HepG2 (cell line): ENCODE data around the gene CACNA1C. TPM values are rescaled to one million over a fixed set of nuclear protein-coding genes. Genes with fewer than 3 reads are reported as not detected.

ENCODE experiments used
- ATAC-seq: fragments of 200-7000 bp; cut with Tn5 transposase; 3 replicates; pipeline ENCODE4 v1.9.1; 2020; ENCODE audit warnings: mild to moderate bottlenecking, moderate library complexity
- BruUV-seq: library from RNA; stranded (reverse); fragments of 400-500 nt; replicated peaks from 2 replicates; lab custom pipeline; 2021; lab: Mats Ljungman, UMichigan
- CTCF ChIA-PET: fragments of 300-600 bp; formaldehyde crosslinking; extraction: SDS; loops from one replicate; lab custom pipeline; 2021; ENCODE audit warnings: low total read pairs, inconsistent platforms, low intra/inter-chr PET ratio; lab: Yijun Ruan, JAX
- POLR2A ChIA-PET: fragments of 350-600 bp; sonication (Branson Sonifier 250); formaldehyde crosslinking; loops from one replicate; lab custom pipeline; 2020; ENCODE audit warnings: antibody characterized with exemption, inconsistent platforms; lab: Yijun Ruan, JAX
- DNase-seq: peaks from one replicate; pipeline ENCODE4 v3.0.0-alpha.2; 2015; ENCODE audit warnings: low spot score
- FAIRE-seq: peaks from 3 replicates; lab custom pipeline; 2011; peaks lifted over from hg19 to GRCh38; lab: Jason Lieb, UNC
- H2AFZ ChIP-seq: one replicate; pipeline ENCODE4 v1.6.1; 2011; ENCODE audit warnings: low read length, inconsistent platforms
- H3K27ac ChIP-seq: fragments of 300-600 bp; 3 replicates; pipeline ENCODE4 v1.8.0; 2011; ENCODE audit warnings: mixed run types, mild to moderate bottlenecking, mixed read lengths, low read length, inconsistent platforms; ENCODE audit not compliant: insufficient read depth; ENCODE audit errors: extremely low read length
- H3K27me3 ChIP-seq, 2 experiments: fragments of 200-600 bp in 1 of 2; 2 replicates in 1 of 2; 3 replicates in 1 of 2; pipeline versions ENCODE4 v1.6.0 to v1.8.0; 2011; ENCODE audit warnings: low read length in 2 of 2, mild to moderate bottlenecking in 2 of 2, moderate library complexity in 2 of 2, inconsistent platforms in 1 of 2; ENCODE audit not compliant: insufficient read depth in 2 of 2, control insufficient read depth in 1 of 2
- H3K36me3 ChIP-seq, 2 experiments: fragments of 200-600 bp in 1 of 2; replicated peaks in 1 of 2; 2 replicates in 1 of 2; 3 replicates in 1 of 2; pipeline versions ENCODE4 v1.5.1 to v1.8.0; 2011; ENCODE audit warnings: low read length in 2 of 2, inconsistent platforms in 1 of 2; ENCODE audit not compliant: insufficient read depth in 2 of 2, control insufficient read depth in 1 of 2
- H3K4me1 ChIP-seq: 2 replicates; pipeline ENCODE4 v1.5.1; 2012; ENCODE audit warnings: low read length, inconsistent platforms; ENCODE audit not compliant: insufficient read depth
- H3K4me2 ChIP-seq: 2 replicates; pipeline ENCODE4 v1.6.0; 2011; ENCODE audit warnings: low read depth, low read length, inconsistent platforms
- H3K4me3 ChIP-seq, 3 experiments: fragments of 200-600 bp in 1 of 3; sonication (generic), shearing (Covaris generic) in 1 of 3; replicated peaks in 1 of 3; 2 replicates each; pipeline ENCODE4 v1.5.1; 2011 to 2016; ENCODE audit warnings: low read length in 3 of 3, inconsistent platforms in 2 of 3, low read depth in 2 of 3, mild to moderate bottlenecking in 2 of 3, control low read depth in 1 of 3, mixed read lengths in 1 of 3; ENCODE audit not compliant: insufficient read depth in 1 of 3
- H3K79me2 ChIP-seq: one replicate; pipeline ENCODE4 v1.6.1; 2011; ENCODE audit warnings: low read length, inconsistent platforms; ENCODE audit not compliant: insufficient read depth
- H3K9ac ChIP-seq: 2 replicates; pipeline ENCODE4 v1.6.0; 2011; ENCODE audit warnings: mild to moderate bottlenecking, low read depth, low read length, inconsistent platforms; ENCODE audit not compliant: insufficient read depth
- H3K9me3 ChIP-seq: 2 replicates; pipeline ENCODE4 v1.5.1; 2012; ENCODE audit warnings: mild to moderate bottlenecking, low read length
- H4K20me1 ChIP-seq: 2 replicates; pipeline ENCODE4 v1.6.0; 2011; ENCODE audit warnings: inconsistent platforms, mild to moderate bottlenecking, low read length, moderate library complexity; ENCODE audit not compliant: insufficient read depth
- ADNP ChIP-seq: sonication (generic); formaldehyde crosslinking; IDR thresholded peaks from 2 replicates; pipeline ENCODE4 v1.4.0; 2020; ENCODE audit warnings: missing genetic modification reagents
- CEBPG ChIP-seq: IDR thresholded peaks from 2 replicates; pipeline ENCODE4 v1.6.1; 2016
- DRAP1 ChIP-seq: IDR thresholded peaks from 2 replicates; pipeline ENCODE4 v1.6.1; 2016; ENCODE audit warnings: missing genetic modification reagents, missing compliant biosample characterization
- EP300 ChIP-seq, 3 experiments: sonication (generic) in 1 of 3; formaldehyde crosslinking in 1 of 3; IDR thresholded peaks; 2 replicates each; pipeline versions ENCODE4 v1.5.1 to v1.6.1; 2011 to 2020; ENCODE audit warnings: low read depth in 2 of 3, low read length in 2 of 3, borderline replicate concordance in 1 of 3, improper control_type of control experiment in 1 of 3, mild to moderate bottlenecking in 1 of 3, missing genetic modification reagents in 1 of 3, moderate library complexity in 1 of 3
- ESRRA ChIP-seq: sonication (generic); formaldehyde crosslinking; IDR thresholded peaks from 2 replicates; pipeline ENCODE4 v1.5.1; 2020; ENCODE audit warnings: mild to moderate bottlenecking, low read depth, missing genetic modification reagents
- FOXJ3 ChIP-seq: sonication (generic); formaldehyde crosslinking; IDR thresholded peaks from 2 replicates; pipeline ENCODE4 v1.4.0; 2020; ENCODE audit warnings: missing genetic modification reagents, mild to moderate bottlenecking, borderline replicate concordance
- HMGXB4 ChIP-seq, 2 experiments: sonication (generic) in 1 of 2; formaldehyde crosslinking in 1 of 2; IDR thresholded peaks; 2 replicates each; pipeline versions ENCODE4 v1.4.0 to v1.6.1; 2018 to 2020; ENCODE audit warnings: missing genetic modification reagents in 2 of 2, borderline replicate concordance in 1 of 2, low read depth in 1 of 2, mild to moderate bottlenecking in 1 of 2, missing biosample characterization in 1 of 2
- HNF4G ChIP-seq, 2 experiments: sonication (generic) in 1 of 2; formaldehyde crosslinking in 1 of 2; IDR thresholded peaks; 2 replicates each; pipeline versions ENCODE4 v1.4.0 to v1.6.1; 2011 to 2020; ENCODE audit warnings: borderline replicate concordance in 2 of 2, low read depth in 2 of 2, mild to moderate bottlenecking in 2 of 2, low read length in 1 of 2, missing genetic modification reagents in 1 of 2, moderate library complexity in 1 of 2
- JUND ChIP-seq: sonication (generic); formaldehyde crosslinking; IDR thresholded peaks from 2 replicates; pipeline ENCODE4 v1.8.0; 2022; ENCODE audit warnings: mild to moderate bottlenecking, missing genetic modification reagents
- KAT8 ChIP-seq: IDR thresholded peaks from 2 replicates; pipeline ENCODE4 v1.6.1; 2016; ENCODE audit warnings: missing genetic modification reagents, missing compliant biosample characterization
- MLX ChIP-seq: IDR thresholded peaks from 2 replicates; pipeline ENCODE4 v1.6.1; 2016
- NR2F6 ChIP-seq, 2 experiments: IDR thresholded peaks; 2 replicates each; pipeline ENCODE4 v1.6.1; 2016; ENCODE audit warnings: antibody characterized with exemption in 1 of 2, mild to moderate bottlenecking in 1 of 2
- SOX5 ChIP-seq: IDR thresholded peaks from 2 replicates; pipeline ENCODE4 v1.6.1; 2016; ENCODE audit warnings: borderline replicate concordance
- SRSF9 ChIP-seq: fragments of 200-400 bp; formaldehyde crosslinking; IDR thresholded peaks from 2 replicates; pipeline ENCODE4 v1.6.1; 2018; ENCODE audit warnings: borderline replicate concordance, mild to moderate bottlenecking, low read depth, low read length; ENCODE audit not compliant: insufficient read depth, poor library complexity, severe bottlenecking
- STAG1 ChIP-seq: sonication (generic); formaldehyde crosslinking; IDR thresholded peaks from 2 replicates; pipeline ENCODE4 v1.4.0; 2020; ENCODE audit warnings: missing genetic modification reagents
- THAP11 ChIP-seq: IDR thresholded peaks from 2 replicates; pipeline ENCODE4 v1.6.1; 2016; ENCODE audit warnings: missing biosample characterization, missing genetic modification reagents
- XRCC5 ChIP-seq: fragments of 200-400 bp; formaldehyde crosslinking; optimal IDR thresholded peaks from 2 replicates; pipeline ENCODE3; 2017; ENCODE audit warnings: mild to moderate bottlenecking, low read length
- ZKSCAN8 ChIP-seq: IDR thresholded peaks from 2 replicates; pipeline ENCODE4 v1.6.1; 2016; ENCODE audit warnings: borderline replicate concordance, missing genetic modification reagents, missing compliant biosample characterization
- ZNF205 ChIP-seq: IDR thresholded peaks from 2 replicates; pipeline ENCODE4 v1.6.1; 2018; ENCODE audit warnings: missing biosample characterization, missing genetic modification reagents
- ZNF558 ChIP-seq: sonication (generic); formaldehyde crosslinking; IDR thresholded peaks from 2 replicates; pipeline ENCODE4 v1.9.0; 2022; ENCODE audit warnings: mild to moderate bottlenecking, missing genetic modification reagents, borderline replicate concordance
- ZNF577 ChIP-seq: sonication (generic); formaldehyde crosslinking; IDR thresholded peaks from 2 replicates; pipeline ENCODE4 v1.4.0; 2020; ENCODE audit warnings: mild to moderate bottlenecking, low read depth, missing genetic modification reagents, borderline replicate concordance
- ZSCAN9 ChIP-seq: IDR thresholded peaks from 2 replicates; pipeline ENCODE4 v1.6.1; 2016; ENCODE audit warnings: borderline replicate concordance
- WGBS: methylation state at CpG from one replicate; pipeline ENCODE4 v1.1.6; 2017; ENCODE audit warnings: low lambda C conversion rate; 5-methylcytosine and 5-hydroxymethylcytosine counted together
- in situ Hi-C: cut with HindIII; loops from 2 replicates; pipeline ENCODE4 v1.10.0; 2017; ENCODE audit warnings: low pct_unique_long_range_greater_than_20kb; ENCODE audit not compliant: extremely low pct_ligation_motif_present
- intact Hi-C: fragments of 100-400 bp; cut with micrococcal nuclease; formaldehyde crosslinking; loops from one replicate; pipeline ENCODE4 v1.10.0; 2022; ENCODE audit not compliant: unreplicated experiment
- polyA plus RNA-seq, 8 experiments: library from polyadenylated mRNA; depleted of rRNA in 3 of 8; stranded (reverse) in 7 of 8; unstranded in 1 of 8; fragments of >200 nt; fragmentation: Illumina TruSeq in 4 of 8; extraction: Trizol in 4 of 8; gene quantifications; 2 replicates each; pipeline versions ENCODE4 v1.2.1 to v1.2.3, GENCODE V29; 2011 to 2016; ENCODE audit warnings: low read depth in 4 of 8, missing spikeins in 1 of 8, mixed read lengths in 1 of 8; ENCODE audit not compliant: insufficient read depth in 1 of 8
- total RNA-seq, 5 experiments: library from RNA; depleted of rRNA; stranded (reverse); fragments of >200 nt; fragmentation: Illumina TruSeq; extraction: Trizol; gene quantifications; 2 replicates each; pipeline ENCODE4 v1.2.3, GENCODE V29; 2016; ENCODE audit warnings: low read depth in 1 of 5

The CACNA1C gene
- total and polyA plus RNA-seq, 2 of the 13 experiments (the other 11 are each of a cell fraction or from before 2014, with no cell fraction given) = not detected

DNA sequence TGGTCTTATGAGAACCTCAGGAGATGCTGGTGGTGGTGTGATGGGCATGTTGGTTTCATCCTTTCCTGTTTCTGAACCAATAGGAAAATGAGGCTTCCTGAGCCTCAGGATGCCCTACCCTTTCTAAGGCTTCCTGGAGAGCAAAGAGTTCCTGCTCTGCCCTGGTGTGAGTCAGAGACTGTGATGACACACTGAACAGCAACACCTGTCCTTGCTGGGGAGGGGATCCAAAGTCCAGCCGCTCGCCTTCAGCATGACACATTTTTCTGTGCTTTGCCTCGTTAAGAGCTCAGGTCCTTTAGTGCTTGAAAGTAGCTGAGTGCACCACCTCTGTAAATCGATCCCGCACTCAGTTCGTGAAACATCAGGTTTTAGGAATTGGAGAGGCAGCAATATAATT, 116.0 kb downstream of the CACNA1C start:
- Histone ChIP-seq H3K4me3 (peak overlapping the region in 1 of 3 experiments; percentile 9; a peak in 1 of 6 replicates), H4K20me1 (no peaks in the 10 kb centered on the region), H3K36me3 (no peaks in the 10 kb centered on the region), H3K27me3 (peaks cover 0 to 7% of the 10 kb centered on the region in 2 experiments; a peak in 4 of 5 replicates), H2AFZ (no peak overlapping the region), H3K9me3 (no peaks in the 10 kb centered on the region), H3K9ac (no peak overlapping the region; the same call in 1 of the 2 replicates), H3K79me2 (no peaks in the 10 kb centered on the region), H3K4me2 (peak overlapping the region; percentile 57), H3K4me1 (peaks cover 32% of the 10 kb centered on the region), H3K27ac (no peak overlapping the region)
- POLR2A ChIA-PET = no interaction called here
- BruUV-seq = no TSS peak
- in situ Hi-C loops = no loop called here
- FAIRE-seq = peak; percentile 72
- intact Hi-C loops = no loop called here
- CTCF ChIA-PET = no interaction called here
- 0% methylated on average over 3 of the region's 6 CpGs for WGBS
- DNase-seq = peak; percentile 81
- peak; percentile 97 for ATAC-seq
- TF ChIP-seq NR2F6 (IDR thresholded peaks at IDR 0.05) = no peak
- 0 out of 2 replicates have a peak, but pooled peaks have one; percentile 43 for TF ChIP-seq NR2F6 (CRISPR knock-in tag; IDR thresholded peaks at IDR 0.05)
- no peak for TF ChIP-seq ZNF558
- peak; percentile 46 for TF ChIP-seq XRCC5
- peak; percentile 39; the same call in 1 of the 2 replicates for TF ChIP-seq KAT8 (CRISPR knock-in tag)
- peak; percentile 67 for TF ChIP-seq CEBPG (CRISPR knock-in tag)
- no peak for TF ChIP-seq SRSF9
- TF ChIP-seq HMGXB4 (CRISPR knock-in tag; IDR thresholded peaks at IDR 0.05; ENCODE audit: borderline replicate concordance in 1 of 2, low read depth in 1 of 2) = no peak
- TF ChIP-seq FOXJ3 = no peak
- TF ChIP-seq MLX (CRISPR knock-in tag) = peak; percentile 52; the same call in 1 of the 2 replicates
- no peak for TF ChIP-seq DRAP1 (CRISPR knock-in tag)
- 0 out of 2 replicates have a peak, but pooled peaks have one; percentile 22 for TF ChIP-seq ESRRA (CRISPR knock-in tag)
- no peak for TF ChIP-seq ZNF577 (CRISPR knock-in tag)
- 0 out of 2 replicates have a peak, but pooled peaks have one; percentile 48 for TF ChIP-seq ZNF205
- peak; percentile 89 for TF ChIP-seq JUND (CRISPR knock-in tag)
- peak; percentile 47 for TF ChIP-seq THAP11
- peak; percentile 24; the same call in 1 of the 2 replicates for TF ChIP-seq SOX5
- 0 out of 2 replicates have a peak, but pooled peaks have one; percentile 16 for TF ChIP-seq STAG1 (CRISPR knock-in tag)
- peak; percentile 84 for TF ChIP-seq HNF4G (IDR thresholded peaks at IDR 0.05; ENCODE audit: borderline replicate concordance, low read depth, low read length)
- peak; percentile 61; the same call in 1 of the 2 replicates for TF ChIP-seq HNF4G (CRISPR knock-in tag; IDR thresholded peaks at IDR 0.05; ENCODE audit: borderline replicate concordance, low read depth)
- peak in 1 of 2 experiments; percentile 50; a peak in 1 of 4 replicates for TF ChIP-seq EP300 (IDR thresholded peaks at IDR 0.05; ENCODE audit: low read depth in 2 of 2, low read length in 2 of 2)
- TF ChIP-seq EP300 (CRISPR knock-in tag; IDR thresholded peaks at IDR 0.05; ENCODE audit: borderline replicate concordance) = peak; percentile 26; the same call in 1 of the 2 replicates
- 0 out of 2 replicates have a peak, but pooled peaks have one; percentile 53 for TF ChIP-seq ZKSCAN8 (CRISPR knock-in tag)
- no peak for TF ChIP-seq ADNP (CRISPR knock-in tag)
- 0 out of 2 replicates have a peak, but pooled peaks have one; percentile 34 for TF ChIP-seq ZSCAN9 (CRISPR knock-in tag)
